Endothelial cell (in vitro differentiated cells): ENCODE results near the gene DOCK4. TPM values are rescaled to one million over a fixed set of nuclear protein-coding genes. Genes with fewer than 3 reads are reported as not detected.

ENCODE experiments used
- DNase-seq: peaks from one replicate; pipeline ENCODE4 v3.0.0; 2021; ENCODE audit warnings: low spot score
- H3K27ac Mint-ChIP-seq: one replicate; pipeline ENCODE4 v1.8.0; 2021; ENCODE audit warnings: mixed read lengths, inconsistent platforms; ENCODE audit not compliant: unreplicated experiment
- H3K27me3 Mint-ChIP-seq: one replicate; pipeline ENCODE4 v1.8.0; 2021; ENCODE audit warnings: mild to moderate bottlenecking, moderate library complexity, mixed read lengths, inconsistent platforms; ENCODE audit not compliant: unreplicated experiment
- H3K36me3 Mint-ChIP-seq: one replicate; pipeline ENCODE4 v1.8.0; 2021; ENCODE audit warnings: mild to moderate bottlenecking, low read depth, mixed read lengths, inconsistent platforms; ENCODE audit not compliant: unreplicated experiment
- H3K4me1 Mint-ChIP-seq: one replicate; pipeline ENCODE4 v1.8.0; 2021; ENCODE audit warnings: mild to moderate bottlenecking, mixed read lengths, inconsistent platforms; ENCODE audit not compliant: unreplicated experiment
- H3K4me3 Mint-ChIP-seq: one replicate; pipeline ENCODE4 v1.8.0; 2021; ENCODE audit warnings: mild to moderate bottlenecking, mixed read lengths, inconsistent platforms; ENCODE audit not compliant: unreplicated experiment
- H3K9me3 Mint-ChIP-seq: one replicate; pipeline ENCODE4 v1.8.0; 2021; ENCODE audit warnings: mixed read lengths, inconsistent platforms; ENCODE audit not compliant: unreplicated experiment
- CTCF ChIP-seq: fragments of 200-600 bp; sonication (generic); IDR thresholded peaks from one replicate; pipeline ENCODE4 v1.5.0; 2021; ENCODE audit warnings: antibody characterized with exemption; ENCODE audit not compliant: unreplicated experiment
- total RNA-seq: library from RNA; stranded (reverse); fragmentation: NEBNext Ultra II Directional; extraction: Animal tissue kit (Norgen Biotek cat#: 25700); gene quantifications from one replicate; pipeline ENCODE4 v1.2.1, GENCODE V29; 2021; ENCODE audit not compliant: unreplicated experiment

The DOCK4 gene
- total RNA-seq, 1 donor from 2014 or later: 99.2 TPM

GRCh38 chr7:111980725-111981124 is 225.5 kb downstream of the DOCK4 start:
- H3K27ac Mint-ChIP-seq: no peak overlapping the region

GRCh38 chr7:111975346-111975745 is 230.9 kb downstream of the DOCK4 start:
- TF ChIP-seq CTCF: no peak
- H3K4me3 Mint-ChIP-seq: no peak overlapping the region
- H3K4me1 Mint-ChIP-seq: peaks cover 17% of the 10 kb centered on the region
- no peaks in the 10 kb centered on the region for H3K9me3 Mint-ChIP-seq
- no peak overlapping the region for H3K27ac Mint-ChIP-seq
- H3K27me3 Mint-ChIP-seq: no peaks in the 10 kb centered on the region
- H3K36me3 Mint-ChIP-seq: peaks cover 29% of the 10 kb centered on the region
- no peak for DNase-seq

More at GRCh38 chr7:111980725-111981124, 225.5 kb downstream of the DOCK4 start:
- Mint-ChIP-seq H3K4me3 (no peak overlapping the region), H3K9me3 (no peaks in the 10 kb centered on the region), H3K4me1 (peaks cover 22% of the 10 kb centered on the region), H3K27me3 (peaks cover 8% of the 10 kb centered on the region), H3K36me3 (peaks cover 54% of the 10 kb centered on the region)
- DNase-seq: no peak
- TF ChIP-seq CTCF: no peak

- H3K4me1 Mint-ChIP-seq: peaks cover 25% of the 10 kb centered on the region
- H3K27me3 Mint-ChIP-seq: no peaks in the 10 kb centered on the region
- peaks cover 8% of the 10 kb centered on the region for H3K36me3 Mint-ChIP-seq
- peak overlapping the region; percentile 54 for H3K4me3 Mint-ChIP-seq
- no peak overlapping the region for H3K27ac Mint-ChIP-seq
- no peaks in the 10 kb centered on the region for H3K9me3 Mint-ChIP-seq
- TF ChIP-seq CTCF: no peak
- DNase-seq: no peak
Observed at GRCh38 chr7:111960984-111961383, 245.2 kb downstream of the DOCK4 start.

- H3K4me3 Mint-ChIP-seq: no peak overlapping the region
- no peaks in the 10 kb centered on the region for H3K9me3 Mint-ChIP-seq
- no peak overlapping the region for H3K27ac Mint-ChIP-seq
- H3K4me1 Mint-ChIP-seq: peaks cover 42% of the 10 kb centered on the region
- no peak for DNase-seq
- no peak for TF ChIP-seq CTCF
- peaks cover 11% of the 10 kb centered on the region for H3K36me3 Mint-ChIP-seq
- no peaks in the 10 kb centered on the region for H3K27me3 Mint-ChIP-seq
Observed at GRCh38 chr7:111958896-111959295, 247.3 kb downstream of the DOCK4 start.

- no peaks in the 10 kb centered on the region for H3K27me3 Mint-ChIP-seq
- no peak for DNase-seq
- H3K36me3 Mint-ChIP-seq: peaks cover 11% of the 10 kb centered on the region
- peaks cover 42% of the 10 kb centered on the region for H3K4me1 Mint-ChIP-seq
- no peak for TF ChIP-seq CTCF
- no peaks in the 10 kb centered on the region for H3K9me3 Mint-ChIP-seq
- peak overlapping the region; percentile 5 for H3K27ac Mint-ChIP-seq
- H3K4me3 Mint-ChIP-seq: no peak overlapping the region
Observed at GRCh38 chr7:111958431-111958830, 247.8 kb downstream of the DOCK4 start.
